Testis (tissue), 2 donors: Measurements from ENCODE around the gene EFCAB14.

Experiments used
- CTCF ChIP-seq, 3 experiments: fragments of 450-650 bp in 2 of 3; fragments of 200-600 bp in 1 of 3; sonication (generic) in 1 of 3; IDR thresholded peaks; one replicate each; pipeline ENCODE4 v1.5.1; 2016 to 2019; ENCODE audit warnings: antibody characterized with exemption in 3 of 3, mild to moderate bottlenecking in 2 of 3, moderate library complexity in 1 of 3
- POLR2A ChIP-seq: fragments of 450-650 bp; IDR thresholded peaks from one replicate; pipeline ENCODE4 v1.6.1; 2017; ENCODE audit warnings: antibody characterized with exemption, mild to moderate bottlenecking, moderate library complexity

- TF ChIP-seq CTCF (IDR thresholded peaks at IDR 0.05) (no peak), POLR2A (no peak)
Measured at GRCh38 chr1:46757956-46758528, 39.1 kb upstream of the EFCAB14 start.
